ENCODE measurements around the gene CIART. TPM values are rescaled to one million over a fixed set of nuclear protein-coding genes. Genes with fewer than 3 reads are reported as not detected.

Gene CIART
- polyA plus RNA-seq, 1 of the 3 experiments (the other 2 are of a cell fraction), result 3.2 TPM

GRCh38 chr1:150288382-150288781, 6.0 kb downstream of the CIART start (continued):
- TF ChIP-seq ZBTB33 (IDR thresholded peaks at IDR 0.05; ENCODE audit: borderline replicate concordance, low read depth), result no peak

- H3K27ac ChIP-seq (ENCODE audit: low read depth in 2 of 2, low read length in 1 of 2), result no peak overlapping the region
- no peaks in the 10 kb centered on the region for H3K9me3 ChIP-seq
- H3K27me3 ChIP-seq (ENCODE audit: insufficient read depth), result no peaks in the 10 kb centered on the region
- TF ChIP-seq POLR2AphosphoS5 (IDR thresholded peaks at IDR 0.05; ENCODE audit: low read depth, low read length) (no peak), JUND (IDR thresholded peaks at IDR 0.05) (no peak), CHD2 (IDR thresholded peaks at IDR 0.05; ENCODE audit: low read length, partially characterized antibody) (no peak), FOXJ3 (CRISPR knock-in tag; IDR thresholded peaks at IDR 0.05) (no peak), RAD21 (IDR thresholded peaks at IDR 0.05; ENCODE audit: low read length) (no peak), TAF1 (IDR thresholded peaks at IDR 0.05; ENCODE audit: borderline replicate concordance, low read depth, low read length) (no peak), FOSL2 (IDR thresholded peaks at IDR 0.05; ENCODE audit: borderline replicate concordance, low read depth) (no peak), ZBTB33 (IDR thresholded peaks at IDR 0.05; ENCODE audit: borderline replicate concordance, low read depth) (no peak)
- H3K36me3 ChIP-seq (replicated peaks in 1 of 2; ENCODE audit: control insufficient read depth in 1 of 2, insufficient read depth in 2 of 2, low read length in 1 of 2), result no peaks in the 10 kb centered on the region
- H3K4me2 ChIP-seq, result no peak overlapping the region
- CTCF ChIA-PET, result no interaction called here
- 85% methylated on average over 4 of the region's 4 CpGs for WGBS (ENCODE audit: low lambda C conversion rate)
- H3K4me1 ChIP-seq (ENCODE audit: control insufficient read depth in 1 of 2, insufficient read depth in 2 of 2, low read depth in 1 of 2, low read length in 1 of 2), result peaks cover 4 to 7% of the 10 kb centered on the region in 2 experiments; a peak in 2 of 4 replicates
- no peak overlapping the region for H2AFZ ChIP-seq (ENCODE audit: low read depth)
- no peaks in the 10 kb centered on the region for H3K9me2 ChIP-seq
- POLR2A ChIA-PET, result no interaction called here
- H3K79me2 ChIP-seq (ENCODE audit: insufficient read depth), result peaks cover 5% of the 10 kb centered on the region
- no peaks in the 10 kb centered on the region for H4K20me1 ChIP-seq (ENCODE audit: insufficient read depth)
- no peak overlapping the region for H3K4me3 ChIP-seq (ENCODE audit: low read depth in 2 of 2, low read length in 1 of 2)
- no peaks in the 10 kb centered on the region for H3F3A ChIP-seq (replicated peaks; ENCODE audit: insufficient read depth)
- DNase-seq, result no peak
- no peak overlapping the region for H3K9ac ChIP-seq
Measured at GRCh38 chr1:150288822-150289221, 6.5 kb downstream of the CIART start.

- no peaks in the 10 kb centered on the region for H3K27me3 ChIP-seq (ENCODE audit: insufficient read depth)
- peak; percentile 86 for DNase-seq
- peak within 1 kb of the TSS; percentile 73 to 76 for H3K4me3 ChIP-seq (ENCODE audit: low read depth in 2 of 2, low read length in 1 of 2)
- H3F3A ChIP-seq (replicated peaks; ENCODE audit: insufficient read depth), result no peaks in the 10 kb centered on the region
- peak within 1 kb of the TSS; percentile 78 for H3K9ac ChIP-seq
- H3K27ac ChIP-seq (ENCODE audit: low read depth in 2 of 2, low read length in 1 of 2), result peak within 1 kb of the TSS; percentile 80 to 83
- H3K36me3 ChIP-seq (replicated peaks in 1 of 2; ENCODE audit: control insufficient read depth in 1 of 2, insufficient read depth in 2 of 2, low read length in 1 of 2), result peaks cover 12 to 31% of the 10 kb centered on the region in 2 experiments
- H3K79me2 ChIP-seq (ENCODE audit: insufficient read depth), result peaks cover 52% of the 10 kb centered on the region
- WGBS (ENCODE audit: low lambda C conversion rate), result 7% methylated on average over 43 of the region's 43 CpGs
- peak within 1 kb of the TSS; percentile 84 for H3K4me2 ChIP-seq
- ChIA-PET POLR2A (no interaction called here), CTCF (no interaction called here)
- H4K20me1 ChIP-seq (ENCODE audit: insufficient read depth), result no peaks in the 10 kb centered on the region
- H2AFZ ChIP-seq (ENCODE audit: low read depth), result peak within 1 kb of the TSS; percentile 97
- H3K9me3 ChIP-seq, result no peaks in the 10 kb centered on the region
- no peaks in the 10 kb centered on the region for H3K9me2 ChIP-seq
- H3K4me1 ChIP-seq (ENCODE audit: control insufficient read depth in 1 of 2, insufficient read depth in 2 of 2, low read depth in 1 of 2, low read length in 1 of 2), result peaks cover 16 to 20% of the 10 kb centered on the region in 2 experiments; a peak in 3 of 4 replicates
- TF ChIP-seq CTCF (IDR thresholded peaks at IDR 0.05) (no peak), RCOR1 (IDR thresholded peaks at IDR 0.05; ENCODE audit: low read length) (no peak), JUND (IDR thresholded peaks at IDR 0.05) (no peak), TCF12 (IDR thresholded peaks at IDR 0.05) (no peak), FOXM1 (IDR thresholded peaks at IDR 0.05; ENCODE audit: low read depth) (no peak), ELF1 (IDR thresholded peaks at IDR 0.05) (peak; percentile 83), GATA2 (CRISPR knock-in tag; IDR thresholded peaks at IDR 0.05) (no peak), SIN3A (IDR thresholded peaks at IDR 0.05; ENCODE audit: borderline replicate concordance, low read depth, low read length) (peak; percentile 77; the same call in 1 of the 2 replicates), FOXJ3 (CRISPR knock-in tag; IDR thresholded peaks at IDR 0.05) (no peak), SMC3 (IDR thresholded peaks at IDR 0.05; ENCODE audit: low read depth, low read length) (no peak), FOSL2 (IDR thresholded peaks at IDR 0.05; ENCODE audit: borderline replicate concordance, low read depth) (no peak), EZH2phosphoT487 (IDR thresholded peaks at IDR 0.05; ENCODE audit: borderline replicate concordance, low read depth) (no peak), IRF3 (IDR thresholded peaks at IDR 0.05; ENCODE audit: low read depth, low read length) (no peak)
Measured at GRCh38 chr1:150293433-150294253, 11.3 kb downstream of the CIART start, which contains the start of gene MRPS21. MRPS21 (plus strand) TSS chr1:150293861; CDS start chr1:150294367, 506 bp downstream.
